ENCODE results near the gene FNDC3B. TPM values are rescaled to one million over a fixed set of nuclear protein-coding genes. Genes with fewer than 3 reads are reported as not detected.

Gene FNDC3B
- total RNA-seq, 2 donors from 2014 or later: 80.6 to 107 TPM

DNA sequence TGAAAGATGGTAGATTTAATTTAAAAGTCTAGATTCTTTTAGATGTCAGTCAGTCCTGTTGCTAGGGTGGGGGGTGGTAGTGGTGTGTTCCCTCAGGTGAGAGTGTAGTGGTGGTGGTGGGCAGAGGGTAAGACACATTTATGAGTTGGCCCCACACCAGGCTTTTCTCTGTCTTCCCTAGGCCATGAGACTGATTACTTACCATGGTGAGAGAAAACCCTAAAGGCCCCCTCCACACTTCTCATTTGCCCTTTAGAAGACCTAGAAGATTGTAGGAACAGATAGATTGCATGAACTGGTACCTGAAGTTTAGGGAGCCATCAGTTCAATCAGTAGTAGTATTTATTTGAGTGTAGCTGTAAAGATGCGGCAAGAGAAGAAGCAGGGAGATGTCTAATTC, 20.9 kb downstream of the FNDC3B start:
- Histone ChIP-seq H3K4me3 (ENCODE audit: low read length) (no peak overlapping the region), H3K9ac (ENCODE audit: extremely low read depth, low read length, poor library complexity, severe bottlenecking) (no peak overlapping the region), H3K4me1 (ENCODE audit: control insufficient read depth, insufficient read depth, low read length) (peaks cover 7% of the 10 kb centered on the region), H3K9me3 (ENCODE audit: control insufficient read depth, low read length) (peaks cover 10% of the 10 kb centered on the region), H3K27me3 (ENCODE audit: control insufficient read depth, insufficient read depth, low read length, poor library complexity, severe bottlenecking) (no peaks in the 10 kb centered on the region), H3K27ac (ENCODE audit: low read depth, low read length) (no peak overlapping the region), H3K36me3 (ENCODE audit: control insufficient read depth, insufficient read depth, low read length) (peaks cover 56% of the 10 kb centered on the region)
- no peak overlapping the region for H3K4me3 Mint-ChIP-seq
- TF ChIP-seq, protein P1, sequence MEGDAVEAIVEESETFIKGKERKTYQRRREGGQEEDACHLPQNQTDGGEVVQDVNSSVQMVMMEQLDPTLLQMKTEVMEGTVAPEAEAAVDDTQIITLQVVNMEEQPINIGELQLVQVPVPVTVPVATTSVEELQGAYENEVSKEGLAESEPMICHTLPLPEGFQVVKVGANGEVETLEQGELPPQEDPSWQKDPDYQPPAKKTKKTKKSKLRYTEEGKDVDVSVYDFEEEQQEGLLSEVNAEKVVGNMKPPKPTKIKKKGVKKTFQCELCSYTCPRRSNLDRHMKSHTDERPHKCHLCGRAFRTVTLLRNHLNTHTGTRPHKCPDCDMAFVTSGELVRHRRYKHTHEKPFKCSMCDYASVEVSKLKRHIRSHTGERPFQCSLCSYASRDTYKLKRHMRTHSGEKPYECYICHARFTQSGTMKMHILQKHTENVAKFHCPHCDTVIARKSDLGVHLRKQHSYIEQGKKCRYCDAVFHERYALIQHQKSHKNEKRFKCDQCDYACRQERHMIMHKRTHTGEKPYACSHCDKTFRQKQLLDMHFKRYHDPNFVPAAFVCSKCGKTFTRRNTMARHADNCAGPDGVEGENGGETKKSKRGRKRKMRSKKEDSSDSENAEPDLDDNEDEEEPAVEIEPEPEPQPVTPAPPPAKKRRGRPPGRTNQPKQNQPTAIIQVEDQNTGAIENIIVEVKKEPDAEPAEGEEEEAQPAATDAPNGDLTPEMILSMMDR (conservative IDR thresholded peaks at IDR 0.05): no peak
- 89% methylated on average over 1 of the region's 1 CpG; no CpG with 5 or more reads in 1 of the 2 experiments for WGBS, 2 experiments (ENCODE audit: insufficient coverage in 1 of 2, insufficient read length in 1 of 2)
- no peak overlapping the region for H3K27ac Mint-ChIP-seq
- peaks cover 43% of the 10 kb centered on the region for H3K36me3 Mint-ChIP-seq (ENCODE audit: low read depth)
- H3K4me1 Mint-ChIP-seq: peaks cover 54% of the 10 kb centered on the region
- DNase-seq: no peak
- no peaks in the 10 kb centered on the region for H3K27me3 Mint-ChIP-seq (ENCODE audit: insufficient read depth)
- H3K9me3 Mint-ChIP-seq: no peaks in the 10 kb centered on the region

GRCh38 chr3:172061724-172062184, 22.4 kb downstream of the FNDC3B start:
- TF ChIP-seq, protein P1 (conservative IDR thresholded peaks at IDR 0.05): no peak
- DNase-seq: no peak
- no peak overlapping the region for H3K9ac ChIP-seq (ENCODE audit: extremely low read depth, low read length, poor library complexity, severe bottlenecking)
- no peak overlapping the region for H3K27ac ChIP-seq (ENCODE audit: low read depth, low read length)
- peaks cover 21% of the 10 kb centered on the region for H3K4me1 ChIP-seq (ENCODE audit: control insufficient read depth, insufficient read depth, low read length)
- no peak overlapping the region for H3K4me3 Mint-ChIP-seq
- no peak overlapping the region for H3K4me3 ChIP-seq (ENCODE audit: low read length)
- H3K27ac Mint-ChIP-seq: no peak overlapping the region
- H3K9me3 ChIP-seq (ENCODE audit: control insufficient read depth, low read length): peaks cover 10% of the 10 kb centered on the region
- H3K36me3 Mint-ChIP-seq (ENCODE audit: low read depth): peaks cover 36% of the 10 kb centered on the region
- H3K4me1 Mint-ChIP-seq: peaks cover 61% of the 10 kb centered on the region
- no peaks in the 10 kb centered on the region for H3K27me3 ChIP-seq (ENCODE audit: control insufficient read depth, insufficient read depth, low read length, poor library complexity, severe bottlenecking)
- no peaks in the 10 kb centered on the region for H3K27me3 Mint-ChIP-seq (ENCODE audit: insufficient read depth)
- H3K36me3 ChIP-seq (ENCODE audit: control insufficient read depth, insufficient read depth, low read length): peaks cover 54% of the 10 kb centered on the region
- no peaks in the 10 kb centered on the region for H3K9me3 Mint-ChIP-seq
- 94 to 95% methylated on average over 4 of the region's 4 CpGs for WGBS, 2 experiments (ENCODE audit: insufficient coverage in 1 of 2, insufficient read length in 1 of 2)

GRCh38 chr3:172062761-172063160, 23.4 kb downstream of the FNDC3B start:
- DNase-seq: no peak
- Mint-ChIP-seq H3K27ac (no peak overlapping the region), H3K27me3 (ENCODE audit: insufficient read depth) (no peaks in the 10 kb centered on the region), H3K4me3 (no peak overlapping the region), H3K9me3 (no peaks in the 10 kb centered on the region), H3K36me3 (ENCODE audit: low read depth) (peaks cover 37% of the 10 kb centered on the region), H3K4me1 (peaks cover 62% of the 10 kb centered on the region)
- H3K36me3 ChIP-seq (ENCODE audit: control insufficient read depth, insufficient read depth, low read length): peaks cover 51% of the 10 kb centered on the region
- no peak overlapping the region for H3K27ac ChIP-seq (ENCODE audit: low read depth, low read length)
- peaks cover 10% of the 10 kb centered on the region for H3K9me3 ChIP-seq (ENCODE audit: control insufficient read depth, low read length)
- no peak overlapping the region for H3K4me3 ChIP-seq (ENCODE audit: low read length)
- H3K27me3 ChIP-seq (ENCODE audit: control insufficient read depth, insufficient read depth, low read length, poor library complexity, severe bottlenecking): no peaks in the 10 kb centered on the region
- H3K9ac ChIP-seq (ENCODE audit: extremely low read depth, low read length, poor library complexity, severe bottlenecking): no peak overlapping the region
- 90 to 100% methylated on average over 3 of the region's 3 CpGs for WGBS, 2 experiments (ENCODE audit: insufficient coverage in 1 of 2, insufficient read length in 1 of 2)
- peaks cover 24% of the 10 kb centered on the region for H3K4me1 ChIP-seq (ENCODE audit: control insufficient read depth, insufficient read depth, low read length)
- TF ChIP-seq, protein P1 (conservative IDR thresholded peaks at IDR 0.05): no peak

Measured in endodermal cell (in vitro differentiated cells).